Measurements from ENCODE around the gene DLG2. TPM values are rescaled to one million over a fixed set of nuclear protein-coding genes. Genes with fewer than 3 reads are reported as not detected.

Gene DLG2
- total RNA-seq, 1 experiment from 2014 or later = 17.5 TPM

- ATAC-seq = peak; percentile 79
- Mint-ChIP-seq H3K9me3 (no peaks in the 10 kb centered on the region), H3K4me1 (no peaks in the 10 kb centered on the region), H3K27ac (no peak overlapping the region), H3K27me3 (ENCODE audit: low read depth) (no peaks in the 10 kb centered on the region), H3K36me3 (no peaks in the 10 kb centered on the region), H3K4me3 (no peak overlapping the region)
- DNase-seq (ENCODE audit: low spot score) = no peak
- CTCF ChIA-PET = interaction anchor here (0.6 to 1.7 kb wide), 12 partner anchors 8 to 556 kb away, joined by 3 to 20 read pairs (median 4); no protein-coding TSS in a partner anchor
- TF ChIP-seq E2F1 (CRISPR knock-in tag; IDR thresholded peaks at IDR 0.05) = no peak
- TF ChIP-seq CTCF (IDR thresholded peaks at IDR 0.05) = peak; percentile 30; the same call in 1 of the 2 replicates
- POLR2A ChIA-PET = no interaction called here
Observed at GRCh38 chr11:83827940-83828554, 1799.1 kb downstream of the DLG2 start.

GRCh38 chr11:83827520-83827919 lies 1799.6 kb downstream of the DLG2 start:
- H3K27ac Mint-ChIP-seq = no peak overlapping the region
- no peak overlapping the region for H3K4me3 Mint-ChIP-seq
- H3K9me3 Mint-ChIP-seq = no peaks in the 10 kb centered on the region
- ChIA-PET POLR2A (no interaction called here), CTCF (interaction anchor here (0.6 to 1.7 kb wide), 9 partner anchors 8 to 556 kb away, joined by 3 to 20 read pairs (median 4); no protein-coding TSS in a partner anchor)
- H3K27me3 Mint-ChIP-seq (ENCODE audit: low read depth) = no peaks in the 10 kb centered on the region
- H3K4me1 Mint-ChIP-seq = no peaks in the 10 kb centered on the region
- DNase-seq (ENCODE audit: low spot score) (no peak), ATAC-seq (no peak)
- H3K36me3 Mint-ChIP-seq = no peaks in the 10 kb centered on the region
- TF ChIP-seq SMAD4 (CRISPR knock-in tag; IDR thresholded peaks at IDR 0.05) (no peak), NFE2L1 (CRISPR knock-in tag; IDR thresholded peaks at IDR 0.05) (no peak), CREB1 (CRISPR knock-in tag; IDR thresholded peaks at IDR 0.05) (no peak), MLX (CRISPR knock-in tag; IDR thresholded peaks at IDR 0.05) (no peak), IRF2 (CRISPR knock-in tag; IDR thresholded peaks at IDR 0.05; ENCODE audit: borderline replicate concordance, low read depth) (no peak), NR2C2 (CRISPR knock-in tag; IDR thresholded peaks at IDR 0.05) (no peak), GRHL2 (CRISPR knock-in tag; IDR thresholded peaks at IDR 0.05; ENCODE audit: insufficient replicate concordance, severe bottlenecking) (no peak), TEAD1 (CRISPR knock-in tag; IDR thresholded peaks at IDR 0.05) (no peak), ETV6 (CRISPR knock-in tag; IDR thresholded peaks at IDR 0.05) (no peak), ARID4B (CRISPR knock-in tag; IDR thresholded peaks at IDR 0.05; ENCODE audit: borderline replicate concordance) (no peak), E2F1 (CRISPR knock-in tag; IDR thresholded peaks at IDR 0.05) (no peak), CDX4 (CRISPR knock-in tag; IDR thresholded peaks at IDR 0.05; ENCODE audit: borderline replicate concordance) (no peak), EMX1 (CRISPR knock-in tag; IDR thresholded peaks at IDR 0.05) (no peak), ZNF512 (CRISPR knock-in tag; IDR thresholded peaks at IDR 0.05; ENCODE audit: borderline replicate concordance) (no peak), ZNF281 (CRISPR knock-in tag; IDR thresholded peaks at IDR 0.05) (no peak), NR3C1 (CRISPR knock-in tag; conservative IDR thresholded peaks at IDR 0.05; ENCODE audit: low read depth) (no peak), OVOL2 (CRISPR knock-in tag; IDR thresholded peaks at IDR 0.05; ENCODE audit: borderline replicate concordance) (no peak), GABPB1 (CRISPR knock-in tag; IDR thresholded peaks at IDR 0.05) (no peak)

Data from WTC11 (cell line).